GM12874 (cell line): ENCODE data around the gene CCDC12.

Source experiments
- CTCF ChIP-seq: IDR thresholded peaks from 2 replicates; pipeline ENCODE4 v1.5.1; 2011; ENCODE audit warnings: low read depth, mild to moderate bottlenecking, control low read depth, low read length, moderate library complexity; ENCODE audit not compliant: insufficient read depth

CCDC12 gene

GRCh38 chr3:46905213-46905560, 71.4 kb downstream of the CCDC12 start:
- no peak for TF ChIP-seq CTCF

GRCh38 chr3:46904303-46905212, 72.0 kb downstream of the CCDC12 start:
- TF ChIP-seq CTCF, result no peak

- no peak for TF ChIP-seq CTCF
Observed at GRCh38 chr3:46903341-46904302, 72.9 kb downstream of the CCDC12 start.

GRCh38 chr3:46902188-46902631, 74.3 kb downstream of the CCDC12 start:
- no peak for TF ChIP-seq CTCF

GRCh38 chr3:46901591-46902187, 74.9 kb downstream of the CCDC12 start:
- TF ChIP-seq CTCF, result no peak

- no peak for TF ChIP-seq CTCF
Observed at GRCh38 chr3:46901061-46901460, 75.5 kb downstream of the CCDC12 start.

GRCh38 chr3:46900356-46900755, 76.2 kb downstream of the CCDC12 start:
- TF ChIP-seq CTCF, result no peak
